ENCODE results near the gene ZNF524. TPM values are rescaled to one million over a fixed set of nuclear protein-coding genes. Genes with fewer than 3 reads are reported as not detected.

ZNF524 gene
- total and polyA plus RNA-seq, 9 of the 15 experiments (the other 6 are each of a cell fraction or from before 2014, with no cell fraction given): 0.08 to 15.6 (median 2.9) TPM

GRCh38 chr19:55599842-55600661 lies at the start of gene ZNF524 (continued):
- TF ChIP-seq EWSR1 (IDR thresholded peaks at IDR 0.05; ENCODE audit: borderline replicate concordance, low read depth, partially characterized antibody): no peak
- TF ChIP-seq, protein P1, sequence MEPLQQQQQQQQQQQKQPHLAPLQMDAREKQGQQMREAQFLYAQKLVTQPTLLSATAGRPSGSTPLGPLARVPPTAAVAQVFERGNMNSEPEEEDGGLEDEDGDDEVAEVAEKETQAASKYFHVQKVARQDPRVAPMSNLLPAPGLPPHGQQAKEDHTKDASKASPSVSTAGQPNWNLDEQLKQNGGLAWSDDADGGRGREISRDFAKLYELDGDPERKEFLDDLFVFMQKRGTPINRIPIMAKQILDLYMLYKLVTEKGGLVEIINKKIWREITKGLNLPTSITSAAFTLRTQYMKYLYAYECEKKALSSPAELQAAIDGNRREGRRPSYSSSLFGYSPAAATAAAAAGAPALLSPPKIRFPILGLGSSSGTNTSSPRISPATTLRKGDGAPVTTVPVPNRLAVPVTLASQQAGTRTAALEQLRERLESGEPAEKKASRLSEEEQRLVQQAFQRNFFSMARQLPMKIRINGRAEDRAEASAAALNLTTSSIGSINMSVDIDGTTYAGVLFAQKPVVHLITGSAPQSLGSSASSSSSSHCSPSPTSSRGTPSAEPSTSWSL (CRISPR knock-in tag; IDR thresholded peaks at IDR 0.05; ENCODE audit: borderline replicate concordance): no peak
- no peak for TF ChIP-seq RBM39 (optimal IDR thresholded peaks at IDR 0.05; ENCODE audit: low read depth, low read length)
- peak; percentile 91 for TF ChIP-seq SAP30 (IDR thresholded peaks at IDR 0.05; ENCODE audit: borderline replicate concordance, insufficient read depth, low read depth, low read length, poor library complexity, severe bottlenecking)
- peak in 1 of 2 experiments; percentile 99; a peak in 2 of 4 replicates for TF ChIP-seq CSDE1 (IDR thresholded peaks at IDR 0.05)
- no peak for TF ChIP-seq TCFL5 (CRISPR knock-in tag; conservative IDR thresholded peaks at IDR 0.05)
- TF ChIP-seq GTF3C2 (IDR thresholded peaks at IDR 0.05; ENCODE audit: borderline replicate concordance, extremely low read depth, insufficient read length): no peak
- no peak for TF ChIP-seq ZBTB8A (IDR thresholded peaks at IDR 0.05; ENCODE audit: partially characterized antibody)
- TF ChIP-seq NONO (IDR thresholded peaks at IDR 0.05; ENCODE audit: low read depth in 2 of 2, low read length in 1 of 2): no peak; a peak in 1 of 4 replicates
- TF ChIP-seq ZNF79 (CRISPR knock-in tag; IDR thresholded peaks at IDR 0.05; ENCODE audit: low read depth): no peak
- TF ChIP-seq, protein P2, sequence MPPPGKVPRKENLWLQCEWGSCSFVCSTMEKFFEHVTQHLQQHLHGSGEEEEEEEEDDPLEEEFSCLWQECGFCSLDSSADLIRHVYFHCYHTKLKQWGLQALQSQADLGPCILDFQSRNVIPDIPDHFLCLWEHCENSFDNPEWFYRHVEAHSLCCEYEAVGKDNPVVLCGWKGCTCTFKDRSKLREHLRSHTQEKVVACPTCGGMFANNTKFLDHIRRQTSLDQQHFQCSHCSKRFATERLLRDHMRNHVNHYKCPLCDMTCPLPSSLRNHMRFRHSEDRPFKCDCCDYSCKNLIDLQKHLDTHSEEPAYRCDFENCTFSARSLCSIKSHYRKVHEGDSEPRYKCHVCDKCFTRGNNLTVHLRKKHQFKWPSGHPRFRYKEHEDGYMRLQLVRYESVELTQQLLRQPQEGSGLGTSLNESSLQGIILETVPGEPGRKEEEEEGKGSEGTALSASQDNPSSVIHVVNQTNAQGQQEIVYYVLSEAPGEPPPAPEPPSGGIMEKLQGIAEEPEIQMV (tag; conservative IDR thresholded peaks at IDR 0.05; ENCODE audit: low read depth): no peak
- TF ChIP-seq FOSL1 (tag; conservative IDR thresholded peaks at IDR 0.05): peak; percentile 53
- TF ChIP-seq HNRNPH1 (optimal IDR thresholded peaks at IDR 0.05; ENCODE audit: low read depth, low read length): no peak
- peak; percentile 65 for TF ChIP-seq RBM25 (IDR thresholded peaks at IDR 0.05; ENCODE audit: low read depth, low read length, severe bottlenecking)
- peak; percentile 34; the same call in 1 of the 2 replicates for TF ChIP-seq ZNF134 (CRISPR knock-in tag; conservative IDR thresholded peaks at IDR 0.05)
- no peak for TF ChIP-seq ZNF699 (CRISPR knock-in tag; IDR thresholded peaks at IDR 0.05; ENCODE audit: insufficient replicate concordance)
- peak; percentile 84 for TF ChIP-seq ZBTB7A (IDR thresholded peaks at IDR 0.05; ENCODE audit: borderline replicate concordance, control insufficient read depth, low read depth, low read length)
- TF ChIP-seq PKNOX1 (IDR thresholded peaks at IDR 0.05): no peak
